Upper lobe of left lung (tissue), 6 donors: ENCODE measurements around the gene COMMD7. TPM values are rescaled to one million over a fixed set of nuclear protein-coding genes. Genes with fewer than 3 reads are reported as not detected.
A peak's percentile ranks its signal among the peaks of the same experiment; 100 is the strongest.

Experiments
- ATAC-seq, 2 donors: fragments of 200-7000 bp; cut with Tn5 transposase; one replicate each; pipeline ENCODE4 v1.9.1; 2022; ENCODE audit warnings: mild to moderate bottlenecking in 2 of 2, moderate library complexity in 2 of 2; ENCODE audit not compliant: low FRiP score in 2 of 2
- DNase-seq, 2 donors: peaks; one replicate each; pipeline ENCODE4 v3.0.0-alpha.2; 2019 to 2020
- H3K27ac ChIP-seq, 4 donors: fragments of 200-600 bp; sonication (generic); one replicate each; pipeline ENCODE4 v1.5.1; 2016 to 2019
- H3K27me3 ChIP-seq, 4 donors: fragments of 200-600 bp; sonication (generic); one replicate each; pipeline ENCODE4 v1.5.1; 2017 to 2019
- H3K36me3 ChIP-seq, 4 donors: fragments of 200-600 bp; sonication (generic); one replicate each; pipeline ENCODE4 v1.5.1; 2016 to 2019
- H3K4me1 ChIP-seq, 4 donors: fragments of 200-600 bp; sonication (generic); one replicate each; pipeline ENCODE4 v1.5.1; 2018 to 2019
- H3K4me3 ChIP-seq, 4 donors: fragments of 200-600 bp; sonication (generic); one replicate each; pipeline ENCODE4 v1.5.1; 2017 to 2019; ENCODE audit warnings: mild to moderate bottlenecking in 2 of 4, moderate library complexity in 1 of 4
- H3K9me3 ChIP-seq, 4 donors: fragments of 200-600 bp; sonication (generic); one replicate each; pipeline ENCODE4 v1.5.1; 2018 to 2019
- EP300 ChIP-seq, 4 donors: sonication (generic); formaldehyde crosslinking; IDR thresholded peaks; one replicate each; pipeline ENCODE4 v1.5.1; 2017; ENCODE audit warnings: antibody characterized with exemption in 4 of 4, control low read depth in 2 of 4
- POLR2A ChIP-seq, 4 donors: fragments of 450-650 bp; IDR thresholded peaks; one replicate each; pipeline ENCODE4 v1.5.1; 2016 to 2017; ENCODE audit warnings: antibody characterized with exemption in 4 of 4, mild to moderate bottlenecking in 2 of 4
- POLR2AphosphoS5 ChIP-seq, 2 donors: sonication (generic); formaldehyde crosslinking; IDR thresholded peaks; one replicate each; pipeline ENCODE4 v1.5.1; 2017; ENCODE audit warnings: antibody characterized with exemption in 2 of 2
- WGBS, 2 donors: methylation state at CpG; one replicate each; pipeline ENCODE4 v1.1.5; 2017 to 2018; 5-methylcytosine and 5-hydroxymethylcytosine counted together
- total RNA-seq, 6 donors: library from RNA; depleted of rRNA in 4 of 6; stranded (reverse); fragments of >200 nt in 4 of 6; gene quantifications; one replicate each; pipeline versions ENCODE4 v1.1.0 to v1.2.1, GENCODE V29; 2016 to 2021
- TF ChIP-seq, protein P1 (sequence below), 6 experiments: fragments of 450-650 bp in 4 of 6; fragments of 200-600 bp in 2 of 6; sonication (generic) in 2 of 6; IDR thresholded peaks; one replicate each; pipeline ENCODE4 v1.5.1; 2016 to 2019; ENCODE audit warnings: antibody characterized with exemption in 6 of 6
- donor health status: DM: no; HTN: no; CAD: no; lungs with moderate emphysema.
- donor health status: DM: no; HTN: yes; CAD: no; lungs with severe emphysema.

The COMMD7 gene
- total RNA-seq, 6 donors from 2014 or later: 22.4 to 37.4 (median 27.3) TPM

DNA sequence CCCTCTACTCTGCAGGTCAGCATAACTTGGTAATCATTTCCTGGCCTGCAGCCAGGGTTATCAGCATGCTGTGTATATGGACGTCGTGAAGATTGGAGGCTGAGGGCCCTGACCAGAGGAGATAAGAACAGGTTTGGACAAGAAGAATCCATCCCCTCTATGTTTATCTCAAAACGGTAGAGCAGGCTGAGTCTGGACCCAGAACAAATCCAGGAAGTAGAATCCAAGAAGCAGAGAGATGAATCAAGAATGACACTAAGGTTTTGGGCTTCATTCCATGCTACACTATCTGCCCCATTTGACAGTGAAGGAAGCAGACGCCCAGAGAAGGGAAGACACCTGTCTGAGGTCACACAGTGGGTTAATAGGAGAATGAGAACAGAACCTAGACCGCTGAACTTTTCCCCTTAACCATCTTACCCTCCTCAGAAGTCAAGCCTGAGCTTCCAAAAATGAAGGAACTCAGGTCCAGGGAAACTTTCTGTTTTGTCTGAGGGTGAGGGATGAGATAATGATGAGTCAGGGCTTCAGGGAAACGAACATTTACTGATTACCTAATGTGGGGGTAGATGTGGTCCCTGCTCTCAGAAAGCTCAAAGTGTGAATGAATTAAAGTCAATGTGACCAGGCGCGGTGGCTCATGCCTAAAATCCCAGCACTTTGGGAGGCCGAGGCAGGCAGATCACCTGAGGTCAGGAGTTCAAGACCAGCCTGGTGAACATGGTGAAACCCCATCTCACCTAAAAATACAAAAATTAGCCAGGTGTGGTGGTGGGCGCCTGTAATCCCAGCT, 9.4 kb upstream of the COMMD7 start:
- WGBS, 2 donors: 62 to 65% methylated on average over 10 of the region's 10 CpGs

DNA sequence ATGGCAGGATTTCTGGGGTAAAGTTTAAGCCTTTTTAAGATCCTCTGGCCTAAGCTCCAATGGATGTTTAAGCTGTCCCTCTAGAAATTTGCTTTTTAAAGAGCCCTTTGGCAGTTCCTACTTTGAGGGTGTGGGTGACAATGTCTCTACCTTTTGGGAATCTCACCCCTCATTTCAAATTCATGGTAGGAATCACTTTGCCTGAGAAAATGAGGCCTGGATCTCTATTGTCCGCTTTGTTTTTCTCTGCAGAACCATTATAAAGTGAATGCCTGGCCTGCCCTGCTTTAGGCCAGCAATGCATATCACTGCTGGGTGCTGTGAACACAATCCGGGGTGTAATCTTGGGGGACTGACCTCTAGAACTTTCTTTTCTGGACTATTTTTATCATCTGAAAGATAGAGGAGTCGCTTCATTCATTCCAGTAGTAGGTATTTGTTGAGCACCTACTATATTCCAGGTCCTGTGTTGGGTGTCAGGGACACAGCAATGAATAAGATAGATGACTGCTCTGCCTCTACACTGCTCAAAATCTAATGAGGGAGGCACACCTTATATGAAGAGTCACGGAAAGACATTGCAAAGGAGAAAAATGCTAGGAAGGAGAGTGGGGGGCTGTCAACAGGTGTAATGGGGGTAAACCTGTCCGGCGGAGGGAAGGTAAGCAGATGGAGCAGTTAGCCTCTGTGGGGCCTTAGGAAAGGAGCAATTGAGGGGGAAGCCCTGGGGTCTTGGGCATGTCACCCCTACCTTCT, 8.6 kb upstream of the COMMD7 start:
- no peak for DNase-seq
- Histone ChIP-seq H3K27me3 (no peaks in the 10 kb centered on the region), H3K36me3 (no peaks in the 10 kb centered on the region), H3K9me3 (no peaks in the 10 kb centered on the region), H3K27ac (no peak overlapping the region), H3K4me1 (no peaks in the 10 kb centered on the region), H3K4me3 (no peak overlapping the region)
- TF ChIP-seq EP300 (IDR thresholded peaks at IDR 0.05): no peak
- TF ChIP-seq POLR2A (IDR thresholded peaks at IDR 0.05): no peak
- TF ChIP-seq, protein P1, sequence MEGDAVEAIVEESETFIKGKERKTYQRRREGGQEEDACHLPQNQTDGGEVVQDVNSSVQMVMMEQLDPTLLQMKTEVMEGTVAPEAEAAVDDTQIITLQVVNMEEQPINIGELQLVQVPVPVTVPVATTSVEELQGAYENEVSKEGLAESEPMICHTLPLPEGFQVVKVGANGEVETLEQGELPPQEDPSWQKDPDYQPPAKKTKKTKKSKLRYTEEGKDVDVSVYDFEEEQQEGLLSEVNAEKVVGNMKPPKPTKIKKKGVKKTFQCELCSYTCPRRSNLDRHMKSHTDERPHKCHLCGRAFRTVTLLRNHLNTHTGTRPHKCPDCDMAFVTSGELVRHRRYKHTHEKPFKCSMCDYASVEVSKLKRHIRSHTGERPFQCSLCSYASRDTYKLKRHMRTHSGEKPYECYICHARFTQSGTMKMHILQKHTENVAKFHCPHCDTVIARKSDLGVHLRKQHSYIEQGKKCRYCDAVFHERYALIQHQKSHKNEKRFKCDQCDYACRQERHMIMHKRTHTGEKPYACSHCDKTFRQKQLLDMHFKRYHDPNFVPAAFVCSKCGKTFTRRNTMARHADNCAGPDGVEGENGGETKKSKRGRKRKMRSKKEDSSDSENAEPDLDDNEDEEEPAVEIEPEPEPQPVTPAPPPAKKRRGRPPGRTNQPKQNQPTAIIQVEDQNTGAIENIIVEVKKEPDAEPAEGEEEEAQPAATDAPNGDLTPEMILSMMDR (IDR thresholded peaks at IDR 0.05): no peak
- TF ChIP-seq POLR2AphosphoS5 (IDR thresholded peaks at IDR 0.05): no peak
- ATAC-seq: no peak
- WGBS, 2 donors: 84 to 92% methylated on average over 6 of the region's 6 CpGs

More for the DNA sequence above, 9.4 kb upstream of the COMMD7 start:
- H3K4me1 ChIP-seq: no peaks in the 10 kb centered on the region
- H3K27me3 ChIP-seq: no peaks in the 10 kb centered on the region
- no peaks in the 10 kb centered on the region for H3K36me3 ChIP-seq
- ATAC-seq (peak in 1 of 2 donors; percentile 85), DNase-seq (no peak)
- H3K4me3 ChIP-seq: no peak overlapping the region
- no peaks in the 10 kb centered on the region for H3K9me3 ChIP-seq
- TF ChIP-seq POLR2AphosphoS5 (IDR thresholded peaks at IDR 0.05) (no peak), POLR2A (IDR thresholded peaks at IDR 0.05) (no peak), EP300 (IDR thresholded peaks at IDR 0.05) (no peak)
- TF ChIP-seq, protein P1 (IDR thresholded peaks at IDR 0.05): no peak
- no peak overlapping the region for H3K27ac ChIP-seq

DNA sequence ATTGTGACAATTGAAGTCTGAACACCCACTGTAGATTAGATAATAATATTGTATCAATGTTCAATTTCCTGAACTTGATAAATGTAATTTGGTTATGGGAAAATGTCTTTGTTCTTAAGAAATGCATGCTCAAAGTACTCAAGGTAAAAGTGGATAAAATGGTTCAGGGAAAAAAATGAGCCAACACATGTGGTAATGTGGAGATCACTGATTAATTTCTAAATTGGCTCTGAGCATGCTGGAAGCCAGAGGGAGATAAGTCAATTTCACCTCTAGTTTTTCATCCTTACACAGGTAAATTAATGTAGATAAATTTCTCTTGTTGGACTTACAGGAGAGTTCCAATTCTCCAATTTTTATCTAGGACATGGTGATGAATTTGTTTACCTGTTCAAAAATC, 8.0 kb upstream of the COMMD7 start:
- Histone ChIP-seq H3K27ac (no peak overlapping the region), H3K36me3 (no peaks in the 10 kb centered on the region), H3K4me1 (no peaks in the 10 kb centered on the region), H3K9me3 (no peaks in the 10 kb centered on the region), H3K27me3 (no peaks in the 10 kb centered on the region), H3K4me3 (no peak overlapping the region)
- ATAC-seq: no peak
- TF ChIP-seq EP300 (IDR thresholded peaks at IDR 0.05): no peak
- no peak for TF ChIP-seq POLR2AphosphoS5 (IDR thresholded peaks at IDR 0.05)
- TF ChIP-seq, protein P1 (IDR thresholded peaks at IDR 0.05): no peak
- no peak for TF ChIP-seq POLR2A (IDR thresholded peaks at IDR 0.05)
- DNase-seq: no peak

DNA sequence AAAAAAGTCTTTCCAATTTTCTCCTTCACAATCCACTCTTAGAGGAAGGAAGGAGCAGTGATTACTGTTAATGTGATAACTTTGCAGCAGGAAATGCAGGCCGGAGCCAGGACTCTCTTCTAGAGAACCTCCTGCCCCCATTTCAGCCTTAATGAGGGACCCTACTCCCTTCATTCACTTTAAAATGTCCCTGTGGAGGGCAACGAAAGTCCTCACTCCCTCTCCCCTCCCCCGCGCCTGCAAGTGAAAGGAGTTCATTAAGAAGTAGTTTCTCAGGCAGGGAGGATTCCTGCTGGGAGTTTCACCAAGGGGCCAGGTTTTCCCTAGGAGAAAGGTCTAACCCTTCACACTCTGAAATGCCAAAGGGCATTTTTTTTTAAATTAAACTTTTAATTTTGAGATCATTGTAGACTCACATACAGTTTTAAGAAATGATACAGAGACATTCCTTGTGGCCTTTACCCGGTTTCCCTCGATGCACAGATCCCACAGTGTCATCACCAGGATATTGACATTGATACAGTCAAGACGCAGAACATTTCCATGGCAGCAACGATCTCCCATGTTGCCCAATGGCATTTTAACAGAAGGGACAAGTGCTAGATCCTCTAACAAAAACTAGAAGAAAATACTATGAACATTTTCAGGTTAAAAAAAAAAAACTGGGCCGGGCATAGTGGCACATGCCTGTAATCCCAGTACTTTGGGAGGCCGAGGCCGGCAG, 6.8 kb upstream of the COMMD7 start:
- no peaks in the 10 kb centered on the region for H3K36me3 ChIP-seq
- 74 to 79% methylated on average over 11 of the region's 11 CpGs for WGBS, 2 donors
- DNase-seq: no peak
- peak overlapping the region in 1 of 4 donors; percentile 75 for H3K27ac ChIP-seq
- no peak for ATAC-seq
- H3K9me3 ChIP-seq: no peaks in the 10 kb centered on the region
- TF ChIP-seq EP300 (IDR thresholded peaks at IDR 0.05): no peak
- no peak for TF ChIP-seq POLR2AphosphoS5 (IDR thresholded peaks at IDR 0.05)
- TF ChIP-seq, protein P1 (IDR thresholded peaks at IDR 0.05): no peak
- no peak for TF ChIP-seq POLR2A (IDR thresholded peaks at IDR 0.05)
- no peaks in the 10 kb centered on the region for H3K27me3 ChIP-seq
- H3K4me3 ChIP-seq: no peak overlapping the region
- H3K4me1 ChIP-seq: no peaks in the 10 kb centered on the region
